Measurements from ENCODE around the gene RPL41. TPM values are rescaled to one million over a fixed set of nuclear protein-coding genes. Genes with fewer than 3 reads are reported as not detected.
A peak's percentile ranks its signal among the peaks of the same experiment; 100 is the strongest.
"Not testable (repeated sequence)": the region's sequence is repeated elsewhere in the genome, so short reads cannot be mapped to it uniquely, and the experiment has no call there.

The RPL41 gene
- total and polyA plus RNA-seq, 7 donors = 1,926 to 9,845 (median 5,407) TPM

DNA sequence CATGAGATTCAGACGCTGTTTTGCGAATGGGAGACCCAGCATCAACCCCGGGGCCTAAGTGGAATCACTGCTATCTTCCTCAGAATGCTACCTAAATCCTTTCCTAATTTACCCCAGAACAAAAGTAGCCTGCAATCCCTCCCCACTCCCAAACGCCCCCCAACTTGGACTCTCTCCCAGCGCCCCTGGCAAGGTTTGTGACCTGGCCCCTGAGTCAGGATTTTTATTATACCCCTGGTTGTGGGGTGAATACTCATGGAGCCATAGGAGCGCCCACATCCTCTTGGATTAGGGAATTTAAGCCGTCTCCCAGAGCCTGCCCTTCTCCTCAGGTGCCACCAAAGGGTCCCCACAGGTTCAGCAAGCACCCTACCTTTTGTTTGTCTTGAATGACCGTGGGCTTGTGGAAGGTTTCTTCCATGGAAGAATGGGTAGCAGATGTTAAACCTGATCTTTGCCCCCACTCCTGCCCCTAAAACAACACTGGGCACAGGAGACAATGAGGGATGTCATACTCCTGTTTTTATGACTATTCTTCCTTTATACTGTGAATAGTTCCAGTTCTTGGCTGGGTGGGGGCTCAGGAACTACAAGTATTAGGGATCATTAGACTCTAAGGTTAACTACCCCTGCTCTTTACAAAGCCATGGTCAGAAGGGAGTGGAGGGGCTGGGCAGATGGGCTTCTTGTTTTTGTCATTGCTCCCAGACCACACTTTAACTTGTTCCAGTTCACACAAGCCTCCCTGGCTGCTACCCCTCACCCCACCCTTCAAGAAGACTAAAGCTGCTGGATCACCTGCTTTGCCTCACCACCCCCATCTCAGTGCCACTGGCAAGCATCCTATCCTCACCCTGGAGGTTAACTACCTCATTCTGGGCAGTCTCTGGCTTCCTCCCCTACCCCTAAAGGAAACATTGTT is 36.6 kb downstream of the RPL41 start:
- WGBS, 2 donors = 3 to 13% methylated on average over 8 of the region's 8 CpGs
- no peaks in the 10 kb centered on the region for H3K27me3 ChIP-seq
- H3K27ac ChIP-seq = peak overlapping the region; percentile 92 to 97 (median 94)
- TF ChIP-seq POLR2AphosphoS5 (IDR thresholded peaks at IDR 0.05) = no peak
- H3K9me3 ChIP-seq = no peaks in the 10 kb centered on the region
- H3K4me1 ChIP-seq = peaks cover 0 to 40% (median 27%) of the 10 kb centered on the region in 4 donors
- intact Hi-C loops (cut with DNase I) = no loop called here
- DNase-seq = no peak
- H3K36me3 ChIP-seq = no peaks in the 10 kb centered on the region
- peak overlapping the region; percentile 59 to 79 (median 68) for H3K4me3 ChIP-seq

DNA sequence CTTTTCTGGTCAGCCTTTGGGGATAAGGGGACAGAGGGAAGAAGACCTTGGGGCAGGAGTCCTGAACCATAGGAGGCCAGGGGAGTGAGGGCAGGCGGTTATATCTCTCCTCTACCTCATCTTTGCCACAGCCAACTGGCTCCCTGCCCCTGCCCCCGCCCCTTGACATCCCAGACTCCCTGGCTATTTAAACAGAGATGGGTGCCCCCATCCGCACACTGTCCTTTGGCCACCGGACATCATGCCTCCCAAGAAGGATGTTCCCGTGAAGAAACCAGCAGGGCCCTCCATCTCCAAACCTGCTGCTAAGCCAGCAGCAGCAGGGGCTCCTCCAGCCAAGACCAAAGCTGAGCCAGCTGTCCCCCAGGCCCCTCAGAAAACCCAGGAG is 37.2 kb downstream of the RPL41 start:
- peaks cover 0 to 40% (median 27%) of the 10 kb centered on the region in 4 donors for H3K4me1 ChIP-seq
- no peak for DNase-seq
- no peak overlapping the region for H3K4me3 ChIP-seq
- intact Hi-C loops (cut with DNase I) = no loop called here
- no peaks in the 10 kb centered on the region for H3K36me3 ChIP-seq
- TF ChIP-seq EP300 (IDR thresholded peaks at IDR 0.05) (no peak), POLR2A (IDR thresholded peaks at IDR 0.05) (no peak), POLR2AphosphoS5 (IDR thresholded peaks at IDR 0.05) (no peak)
- TF ChIP-seq, protein P1, sequence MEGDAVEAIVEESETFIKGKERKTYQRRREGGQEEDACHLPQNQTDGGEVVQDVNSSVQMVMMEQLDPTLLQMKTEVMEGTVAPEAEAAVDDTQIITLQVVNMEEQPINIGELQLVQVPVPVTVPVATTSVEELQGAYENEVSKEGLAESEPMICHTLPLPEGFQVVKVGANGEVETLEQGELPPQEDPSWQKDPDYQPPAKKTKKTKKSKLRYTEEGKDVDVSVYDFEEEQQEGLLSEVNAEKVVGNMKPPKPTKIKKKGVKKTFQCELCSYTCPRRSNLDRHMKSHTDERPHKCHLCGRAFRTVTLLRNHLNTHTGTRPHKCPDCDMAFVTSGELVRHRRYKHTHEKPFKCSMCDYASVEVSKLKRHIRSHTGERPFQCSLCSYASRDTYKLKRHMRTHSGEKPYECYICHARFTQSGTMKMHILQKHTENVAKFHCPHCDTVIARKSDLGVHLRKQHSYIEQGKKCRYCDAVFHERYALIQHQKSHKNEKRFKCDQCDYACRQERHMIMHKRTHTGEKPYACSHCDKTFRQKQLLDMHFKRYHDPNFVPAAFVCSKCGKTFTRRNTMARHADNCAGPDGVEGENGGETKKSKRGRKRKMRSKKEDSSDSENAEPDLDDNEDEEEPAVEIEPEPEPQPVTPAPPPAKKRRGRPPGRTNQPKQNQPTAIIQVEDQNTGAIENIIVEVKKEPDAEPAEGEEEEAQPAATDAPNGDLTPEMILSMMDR (IDR thresholded peaks at IDR 0.05) = no peak
- 80 to 89% methylated on average over 5 of the region's 5 CpGs for WGBS, 2 donors
- H3K9me3 ChIP-seq = no peaks in the 10 kb centered on the region
- H3K27me3 ChIP-seq = no peaks in the 10 kb centered on the region
- H3K27ac ChIP-seq = no peak overlapping the region

DNA sequence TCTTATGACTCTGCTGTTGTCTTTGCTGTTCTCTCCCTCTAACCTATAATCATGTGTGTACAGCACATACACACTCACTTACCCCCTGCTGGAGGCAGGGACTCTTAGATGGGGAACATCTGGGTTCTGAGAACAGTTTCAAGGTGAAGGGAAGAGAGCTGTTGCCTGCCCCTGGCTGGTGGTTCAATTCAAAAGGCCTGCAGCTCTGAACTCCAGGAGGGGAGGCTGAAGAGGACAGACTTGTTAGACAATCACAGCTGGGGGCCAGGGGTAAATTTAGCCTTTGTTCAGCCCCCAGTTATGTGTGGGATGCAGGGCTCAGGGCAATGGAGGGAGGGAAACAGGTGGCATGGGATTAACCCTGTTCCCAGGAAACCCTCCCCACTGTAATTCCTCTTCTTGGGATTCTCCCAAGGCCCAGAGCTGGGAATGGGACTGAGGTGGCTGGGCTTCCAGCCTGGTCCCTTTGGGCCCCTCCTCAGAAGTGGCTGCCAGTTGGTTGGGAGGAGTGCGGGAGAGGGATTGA is 37.9 kb downstream of the RPL41 start:
- H3K36me3 ChIP-seq = peaks cover 0 to under 1% (median under 1%) of the 10 kb centered on the region in 4 donors
- DNase-seq = no peak
- H3K27ac ChIP-seq = no peak overlapping the region
- no peaks in the 10 kb centered on the region for H3K9me3 ChIP-seq
- TF ChIP-seq POLR2AphosphoS5 (IDR thresholded peaks at IDR 0.05) = no peak
- TF ChIP-seq EP300 (IDR thresholded peaks at IDR 0.05) = no peak
- TF ChIP-seq, protein P1 (IDR thresholded peaks at IDR 0.05) = no peak
- no peak for TF ChIP-seq POLR2A (IDR thresholded peaks at IDR 0.05)
- H3K27me3 ChIP-seq = no peaks in the 10 kb centered on the region
- WGBS, 2 donors = 95 to 96% methylated on average over 1 of the region's 1 CpG
- no peak overlapping the region for H3K4me3 ChIP-seq
- intact Hi-C loops (cut with DNase I) = no loop called here
- peaks cover 0 to 40% (median 27%) of the 10 kb centered on the region in 4 donors for H3K4me1 ChIP-seq

DNA sequence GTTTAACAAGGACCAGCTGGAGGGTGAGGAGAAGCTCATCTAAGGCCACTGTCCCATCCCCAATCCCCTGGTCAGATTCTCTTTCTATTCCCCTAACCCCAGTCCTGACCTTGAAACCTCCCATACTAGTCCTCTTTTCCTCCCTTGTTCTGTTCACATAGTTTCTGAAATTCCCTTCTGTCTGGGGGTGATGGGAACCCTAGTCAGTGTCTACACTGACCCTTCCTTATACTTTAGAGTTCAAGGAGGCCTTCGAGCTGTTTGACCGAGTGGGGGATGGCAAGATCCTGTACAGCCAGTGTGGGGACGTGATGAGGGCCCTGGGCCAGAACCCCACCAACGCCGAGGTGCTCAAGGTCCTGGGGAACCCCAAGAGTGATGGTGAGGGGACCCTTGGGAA is 38.4 kb downstream of the RPL41 start:
- TF ChIP-seq EP300 (IDR thresholded peaks at IDR 0.05) (no peak), POLR2AphosphoS5 (IDR thresholded peaks at IDR 0.05) (no peak), POLR2A (IDR thresholded peaks at IDR 0.05) (no peak)
- TF ChIP-seq, protein P1 (IDR thresholded peaks at IDR 0.05) = no peak
- H3K4me1 ChIP-seq = peaks cover 0 to 44% (median 31%) of the 10 kb centered on the region in 4 donors
- DNase-seq = no peak
- H3K9me3 ChIP-seq = no peaks in the 10 kb centered on the region
- H3K4me3 ChIP-seq = no peak overlapping the region
- 94 to 95% methylated on average over 5 of the region's 5 CpGs for WGBS, 2 donors
- H3K27me3 ChIP-seq = no peaks in the 10 kb centered on the region
- intact Hi-C loops (cut with DNase I) = no loop called here
- peaks cover 5% of the 10 kb centered on the region in 4 donors for H3K36me3 ChIP-seq
- no peak overlapping the region for H3K27ac ChIP-seq

DNA sequence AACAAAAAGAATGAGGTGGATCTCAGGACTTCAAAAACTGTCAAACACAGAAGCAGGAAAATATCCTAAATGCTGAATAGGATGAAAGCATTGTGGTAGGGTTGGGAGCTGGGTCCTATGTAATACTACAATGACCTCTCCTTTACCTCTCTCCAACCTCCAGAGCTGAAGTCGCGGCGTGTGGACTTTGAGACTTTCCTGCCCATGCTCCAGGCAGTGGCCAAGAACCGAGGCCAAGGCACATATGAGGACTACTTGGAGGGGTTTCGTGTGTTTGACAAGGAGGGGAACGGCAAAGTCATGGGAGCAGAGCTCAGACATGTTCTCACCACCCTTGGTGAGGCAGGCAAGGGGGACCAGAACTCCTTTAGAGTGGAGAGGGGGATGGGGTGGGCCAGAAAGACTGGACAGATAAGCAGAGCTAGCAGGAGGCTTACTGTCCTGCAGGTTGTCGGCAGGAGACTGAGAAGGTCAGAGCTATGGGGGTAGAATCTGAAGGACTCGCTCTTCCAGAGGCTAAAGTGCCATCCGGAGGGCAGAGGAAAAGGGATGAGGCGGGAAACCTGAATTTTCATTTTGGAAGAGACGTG is 38.9 kb downstream of the RPL41 start:
- WGBS, 2 donors = 85 to 94% methylated on average over 11 of the region's 11 CpGs
- intact Hi-C loops (cut with DNase I) = no loop called here
- H3K4me1 ChIP-seq = peaks cover 0 to 49% (median 36%) of the 10 kb centered on the region in 4 donors
- no peak overlapping the region for H3K27ac ChIP-seq
- no peak for DNase-seq
- peaks cover 10% of the 10 kb centered on the region in 4 donors for H3K36me3 ChIP-seq
- H3K27me3 ChIP-seq = no peaks in the 10 kb centered on the region
- H3K4me3 ChIP-seq = no peak overlapping the region
- H3K9me3 ChIP-seq = no peaks in the 10 kb centered on the region
- no peak for TF ChIP-seq POLR2A (IDR thresholded peaks at IDR 0.05)
- TF ChIP-seq, protein P1 (IDR thresholded peaks at IDR 0.05) = no peak
- no peak for TF ChIP-seq EP300 (IDR thresholded peaks at IDR 0.05)
- no peak for TF ChIP-seq POLR2AphosphoS5 (IDR thresholded peaks at IDR 0.05)

DNA sequence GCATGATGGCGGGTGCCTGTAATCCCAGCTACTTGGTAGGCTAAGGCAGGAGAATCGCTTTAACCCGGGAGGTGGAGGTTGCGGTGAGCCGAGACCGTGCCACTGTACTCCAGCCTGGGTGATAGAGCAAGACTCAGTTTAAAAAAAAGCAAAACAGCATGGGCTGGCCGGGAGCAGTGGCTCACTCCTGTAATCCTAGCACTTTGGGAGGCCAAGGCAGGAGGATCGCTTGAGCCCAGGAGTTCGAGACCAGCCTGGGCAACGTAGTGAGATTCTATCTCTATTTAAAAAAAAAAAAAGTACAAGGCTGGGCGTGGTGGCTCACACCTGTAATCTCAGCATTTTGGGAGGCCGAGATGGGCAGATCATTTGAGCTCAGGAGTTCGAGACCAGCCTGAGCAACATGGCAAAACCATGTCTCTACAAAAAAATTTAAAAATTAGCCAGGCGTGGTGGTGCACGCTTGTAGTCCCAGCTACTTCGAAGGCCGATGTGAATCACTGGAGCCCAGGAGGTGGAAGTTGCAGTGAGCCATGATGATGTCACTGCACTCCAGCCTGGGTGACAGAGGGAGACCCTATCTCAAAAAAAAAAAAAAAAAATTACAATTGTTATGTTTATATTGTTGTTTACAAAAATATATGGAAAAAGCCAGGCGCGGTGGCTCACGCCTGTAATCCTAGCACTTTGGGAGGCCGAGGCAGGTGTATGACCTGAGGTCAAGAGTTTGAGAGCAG is 40.2 kb downstream of the RPL41 start:
- Histone ChIP-seq H3K36me3 (peaks cover 23% of the 10 kb centered on the region in 4 donors), H3K4me1 (peaks cover 0 to 54% (median 39%) of the 10 kb centered on the region in 4 donors), H3K4me3 (peak overlapping the region; percentile 61 to 99 (median 78)), H3K27ac (peak overlapping the region; percentile 93 to 99 (median 94))
- H3K27me3 ChIP-seq; H3K9me3 ChIP-seq; DNase-seq; intact Hi-C loops (cut with DNase I): not testable (repeated sequence)
- 83 to 89% methylated on average over 21 of the region's 21 CpGs for WGBS, 2 donors

All from sigmoid colon (tissue), 7 donors.